PC-9 (cell line): ENCODE results near the gene RGS6. TPM values are rescaled to one million over a fixed set of nuclear protein-coding genes. Genes with fewer than 3 reads are reported as not detected.

ENCODE experiments used
- BruUV-seq: library from RNA; stranded (reverse); fragments of 400-500 nt; replicated peaks from 2 replicates; lab custom pipeline; 2021; lab: Mats Ljungman, UMichigan
- CTCF ChIA-PET: fragments of 300-600 bp; sonication (Branson Sonifier 250); formaldehyde crosslinking; loops from one replicate; lab custom pipeline; 2022; ENCODE audit warnings: antibody characterized with exemption; lab: Charles Lee
- POLR2A ChIA-PET: fragments of 300-600 bp; sonication (Branson Sonifier 250); formaldehyde crosslinking; loops from one replicate; lab custom pipeline; 2022; ENCODE audit warnings: antibody characterized with exemption; ENCODE audit not compliant: unreplicated experiment; lab: Charles Lee
- DNase-seq, 2 experiments: peaks; one replicate each; pipeline versions ENCODE4 v3.0.0 to v3.0.0-alpha.2; 2015 to 2022; ENCODE audit warnings: mixed read lengths in 1 of 2
- H2AFZ ChIP-seq: fragments of 200-600 bp; sonication (generic); 2 replicates; pipeline ENCODE4 v1.8.1; 2017; ENCODE audit warnings: antibody characterized with exemption
- H3F3A ChIP-seq: fragments of 200-600 bp; sonication (generic); 2 replicates; pipeline ENCODE4 v1.8.1; 2017; ENCODE audit warnings: antibody characterized with exemption, mild to moderate bottlenecking, low read depth; ENCODE audit not compliant: insufficient read depth
- H3K27ac ChIP-seq: fragments of 200-600 bp; sonication (generic); 2 replicates; pipeline ENCODE4 v1.6.1; 2016; ENCODE audit warnings: mixed run types
- H3K27me3 ChIP-seq: fragments of 200-600 bp; sonication (generic); 2 replicates; pipeline ENCODE4 v1.6.1; 2016; ENCODE audit warnings: low read depth, mixed run types; ENCODE audit not compliant: insufficient read depth
- H3K36me3 ChIP-seq: fragments of 200-600 bp; sonication (generic); 2 replicates; pipeline ENCODE4 v1.6.1; 2016; ENCODE audit warnings: low read depth, mixed run types
- H3K4me1 ChIP-seq: fragments of 200-600 bp; sonication (generic); replicated peaks from 2 replicates; pipeline ENCODE4 v1.6.1; 2016; ENCODE audit warnings: mixed run types; ENCODE audit not compliant: insufficient read depth
- H3K4me2 ChIP-seq: fragments of 200-600 bp; sonication (generic); 2 replicates; pipeline ENCODE4 v1.6.1; 2017; ENCODE audit warnings: mixed run types
- H3K4me3 ChIP-seq: fragments of 200-600 bp; sonication (generic); 2 replicates; pipeline ENCODE4 v1.6.1; 2016; ENCODE audit warnings: mixed run types
- H3K79me2 ChIP-seq: fragments of 200-600 bp; sonication (generic); 2 replicates; pipeline ENCODE4 v1.6.1; 2017; ENCODE audit warnings: low read depth, mixed run types
- H3K9me2 ChIP-seq: fragments of 200-600 bp; sonication (generic); 2 replicates; pipeline ENCODE4 v1.8.1; 2017; ENCODE audit warnings: mild to moderate bottlenecking; ENCODE audit not compliant: insufficient read depth
- H3K9me3 ChIP-seq: fragments of 200-600 bp; sonication (generic); 2 replicates; pipeline ENCODE4 v1.8.1; 2016; ENCODE audit warnings: low read depth; ENCODE audit not compliant: insufficient read depth
- H4K20me1 ChIP-seq: fragments of 200-600 bp; sonication (generic); 2 replicates; pipeline ENCODE4 v1.8.1; 2017; ENCODE audit not compliant: insufficient read depth
- EZH2 ChIP-seq: fragments of 200-600 bp; sonication (generic); IDR thresholded peaks from 2 replicates; pipeline ENCODE4 v1.8.0; 2017; ENCODE audit warnings: antibody characterized with exemption, low read depth
- intact Hi-C: fragments of 100-400 bp; cut with micrococcal nuclease; formaldehyde crosslinking; loops from one replicate; pipeline ENCODE4 v1.10.0; 2022; ENCODE audit not compliant: unreplicated experiment
- total RNA-seq: library from RNA; stranded (reverse); gene quantifications from 2 replicates; pipeline ENCODE4 v1.2.3, GENCODE V29; 2021
- TF ChIP-seq, protein P1 (sequence below): fragments of 200-600 bp; sonication (generic); conservative IDR thresholded peaks from 2 replicates; pipeline ENCODE4 v1.6.1; 2017; ENCODE audit warnings: mixed run types, antibody characterized with exemption, mild to moderate bottlenecking, moderate library complexity

The RGS6 gene
- total RNA-seq, 1 experiment from 2014 or later, result not detected

DNA sequence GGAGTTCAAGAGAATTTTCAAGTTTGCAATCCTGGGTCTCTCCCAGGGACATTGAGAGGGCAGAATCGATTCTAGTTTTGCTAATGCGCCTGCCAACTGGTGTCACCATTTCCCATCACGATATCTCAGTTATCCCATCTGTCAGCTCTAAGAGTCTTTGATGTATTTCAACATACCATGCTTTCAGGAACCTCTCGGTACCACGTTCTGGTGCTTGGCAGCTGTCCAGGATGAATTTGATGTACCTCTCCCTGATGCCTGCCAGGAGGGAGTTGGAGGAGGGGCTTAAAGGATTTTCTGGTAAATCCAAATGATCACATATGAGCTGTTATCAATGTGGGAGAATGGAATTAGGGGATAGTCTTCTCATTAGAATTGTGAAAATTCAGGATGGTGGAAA lies 332.5 kb downstream of the RGS6 start:
- ChIA-PET POLR2A (no interaction called here), CTCF (no interaction called here)
- no TSS peak for BruUV-seq
- Histone ChIP-seq H2AFZ (no peak overlapping the region), H3K4me1 (no peaks in the 10 kb centered on the region), H3K4me2 (no peak overlapping the region), H4K20me1 (no peaks in the 10 kb centered on the region), H3K36me3 (no peaks in the 10 kb centered on the region), H3K27ac (no peak overlapping the region), H3K9me2 (no peaks in the 10 kb centered on the region), H3F3A (no peaks in the 10 kb centered on the region), H3K79me2 (no peaks in the 10 kb centered on the region), H3K9me3 (no peaks in the 10 kb centered on the region), H3K27me3 (peaks cover 32% of the 10 kb centered on the region; the same call in 1 of the 2 replicates), H3K4me3 (no peak overlapping the region)
- DNase-seq, result no peak
- TF ChIP-seq, protein P1, sequence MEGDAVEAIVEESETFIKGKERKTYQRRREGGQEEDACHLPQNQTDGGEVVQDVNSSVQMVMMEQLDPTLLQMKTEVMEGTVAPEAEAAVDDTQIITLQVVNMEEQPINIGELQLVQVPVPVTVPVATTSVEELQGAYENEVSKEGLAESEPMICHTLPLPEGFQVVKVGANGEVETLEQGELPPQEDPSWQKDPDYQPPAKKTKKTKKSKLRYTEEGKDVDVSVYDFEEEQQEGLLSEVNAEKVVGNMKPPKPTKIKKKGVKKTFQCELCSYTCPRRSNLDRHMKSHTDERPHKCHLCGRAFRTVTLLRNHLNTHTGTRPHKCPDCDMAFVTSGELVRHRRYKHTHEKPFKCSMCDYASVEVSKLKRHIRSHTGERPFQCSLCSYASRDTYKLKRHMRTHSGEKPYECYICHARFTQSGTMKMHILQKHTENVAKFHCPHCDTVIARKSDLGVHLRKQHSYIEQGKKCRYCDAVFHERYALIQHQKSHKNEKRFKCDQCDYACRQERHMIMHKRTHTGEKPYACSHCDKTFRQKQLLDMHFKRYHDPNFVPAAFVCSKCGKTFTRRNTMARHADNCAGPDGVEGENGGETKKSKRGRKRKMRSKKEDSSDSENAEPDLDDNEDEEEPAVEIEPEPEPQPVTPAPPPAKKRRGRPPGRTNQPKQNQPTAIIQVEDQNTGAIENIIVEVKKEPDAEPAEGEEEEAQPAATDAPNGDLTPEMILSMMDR, result no peak
- TF ChIP-seq EZH2, result no peak
- intact Hi-C loops, result no loop called here

DNA sequence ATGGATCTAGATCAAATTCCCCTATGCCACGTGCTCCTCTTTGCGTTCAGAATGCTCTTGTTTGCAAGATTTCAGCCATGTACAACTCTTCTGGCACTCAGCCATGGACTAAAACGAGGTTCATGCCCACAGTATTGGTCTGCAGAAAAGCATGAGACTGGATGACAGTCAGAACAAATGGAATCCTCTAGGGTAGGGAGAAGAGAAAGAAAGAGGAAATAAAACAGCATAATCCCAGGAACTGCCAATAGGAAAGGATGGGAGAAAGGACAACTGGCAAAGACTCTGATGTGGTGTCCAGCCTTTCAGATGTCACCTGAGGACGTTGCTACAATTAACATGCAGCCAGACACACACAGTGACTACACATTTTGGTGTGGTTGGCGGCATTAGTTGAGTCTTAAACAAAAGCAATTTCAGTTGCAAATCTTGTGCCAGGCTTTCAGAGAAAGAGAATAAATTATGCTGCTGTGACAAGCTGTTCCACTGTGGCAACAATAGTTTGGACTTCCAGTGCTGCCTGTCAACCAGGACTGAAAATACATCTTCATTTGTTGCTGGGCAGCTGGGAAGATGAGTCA lies 338.0 kb downstream of the RGS6 start:
- intact Hi-C loops, result no loop called here
- no peak overlapping the region for H3K4me2 ChIP-seq
- no peaks in the 10 kb centered on the region for H3K4me1 ChIP-seq
- H2AFZ ChIP-seq, result no peak overlapping the region
- no peaks in the 10 kb centered on the region for H4K20me1 ChIP-seq
- POLR2A ChIA-PET, result no interaction called here
- H3K9me3 ChIP-seq, result no peaks in the 10 kb centered on the region
- CTCF ChIA-PET, result no interaction called here
- no peak for DNase-seq
- H3F3A ChIP-seq, result no peaks in the 10 kb centered on the region
- H3K27ac ChIP-seq, result no peak overlapping the region
- no peak overlapping the region for H3K4me3 ChIP-seq
- BruUV-seq, result no TSS peak
- peaks cover 27% of the 10 kb centered on the region; the same call in 1 of the 2 replicates for H3K27me3 ChIP-seq
- no peaks in the 10 kb centered on the region for H3K79me2 ChIP-seq
- no peak for TF ChIP-seq EZH2
- TF ChIP-seq, protein P1, result no peak
- no peaks in the 10 kb centered on the region for H3K9me2 ChIP-seq
- no peaks in the 10 kb centered on the region for H3K36me3 ChIP-seq

DNA sequence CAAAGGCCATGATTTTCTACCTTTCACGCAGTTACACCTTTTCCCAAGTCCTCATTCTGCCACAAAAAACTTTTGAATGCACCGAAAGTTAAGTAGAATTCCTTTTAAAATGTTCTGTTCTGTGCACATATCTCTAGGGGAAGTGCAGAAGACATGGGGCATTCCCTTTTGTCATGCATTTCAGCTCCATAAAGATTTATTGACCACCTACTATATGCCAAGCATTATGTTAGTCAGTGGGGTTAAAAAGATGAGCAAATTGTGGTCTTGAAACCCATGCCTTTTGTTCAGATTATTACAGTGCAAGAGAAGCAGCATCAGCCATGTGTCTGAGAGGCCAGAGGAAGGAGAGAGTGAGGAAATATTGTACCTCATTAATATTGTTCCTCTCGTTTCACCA lies 338.5 kb downstream of the RGS6 start:
- Histone ChIP-seq H3K4me3 (no peak overlapping the region), H3K27ac (no peak overlapping the region), H3K9me2 (no peaks in the 10 kb centered on the region), H3K4me1 (no peaks in the 10 kb centered on the region), H3K36me3 (no peaks in the 10 kb centered on the region), H3K4me2 (no peak overlapping the region), H3K9me3 (no peaks in the 10 kb centered on the region), H3F3A (no peaks in the 10 kb centered on the region), H4K20me1 (no peaks in the 10 kb centered on the region), H3K27me3 (peaks cover 22% of the 10 kb centered on the region; the same call in 1 of the 2 replicates), H3K79me2 (no peaks in the 10 kb centered on the region), H2AFZ (no peak overlapping the region)
- ChIA-PET POLR2A (no interaction called here), CTCF (no interaction called here)
- no peak for DNase-seq
- no peak for TF ChIP-seq EZH2
- TF ChIP-seq, protein P1, result no peak
- intact Hi-C loops, result no loop called here
- no TSS peak for BruUV-seq
